NCI-H187 (cell line): ENCODE data around the gene SELL.
"Not testable (repeated sequence)": the region's sequence is repeated elsewhere in the genome, so short reads cannot be mapped to it uniquely, and the experiment has no call there.

Experiments
- DNase-seq, 2 experiments: peaks; one replicate each; lab custom pipeline; 2025; lab: John Stamatoyannopoulos, UW

The SELL gene

GRCh38 chr1:169704797-169705196 lies 6.6 kb downstream of the SELL start:
- DNase-seq, result no peak

GRCh38 chr1:169701261-169702005 lies 10.0 kb downstream of the SELL start:
- DNase-seq, result no peak

- DNase-seq, result no peak
These were observed 11.7 kb downstream of the SELL start for GRCh38 chr1:169699707-169700106.

- no peak for DNase-seq
These were observed 12.4 kb downstream of the SELL start for GRCh38 chr1:169698976-169699375.

GRCh38 chr1:169697755-169698154 lies 13.7 kb downstream of the SELL start:
- DNase-seq, result no peak

- DNase-seq, result no peak
These were observed 14.9 kb downstream of the SELL start for GRCh38 chr1:169696273-169697100.

GRCh38 chr1:169694304-169695075 lies 16.9 kb downstream of the SELL start:
- DNase-seq, result no peak

- no peak for DNase-seq
These were observed 18.5 kb downstream of the SELL start for GRCh38 chr1:169692756-169693460.

- DNase-seq, result no peak
These were observed 20.9 kb downstream of the SELL start for GRCh38 chr1:169690489-169690888.

GRCh38 chr1:169689395-169689794 lies 22.0 kb downstream of the SELL start:
- no peak for DNase-seq

DNA sequence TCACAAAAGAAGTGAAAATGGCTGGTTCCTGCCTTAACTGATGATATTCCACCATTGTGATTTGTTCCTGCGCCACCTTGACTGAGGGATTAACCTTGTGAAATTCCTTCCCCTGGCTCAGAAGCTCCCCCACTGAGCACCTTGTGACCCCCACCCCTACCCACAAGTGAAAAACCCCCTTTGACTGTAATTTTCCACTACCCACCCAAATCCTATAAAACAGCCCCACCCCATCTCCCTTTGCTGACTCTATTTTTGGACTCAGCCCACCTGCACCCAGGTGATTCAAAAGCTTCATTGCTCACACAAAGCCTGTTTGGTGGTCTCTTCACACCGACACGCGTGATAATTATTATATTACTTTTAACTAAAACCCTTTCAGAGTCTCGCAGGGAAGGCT lies 23.0 kb downstream of the SELL start:
- DNase-seq, result not testable (repeated sequence)

DNA sequence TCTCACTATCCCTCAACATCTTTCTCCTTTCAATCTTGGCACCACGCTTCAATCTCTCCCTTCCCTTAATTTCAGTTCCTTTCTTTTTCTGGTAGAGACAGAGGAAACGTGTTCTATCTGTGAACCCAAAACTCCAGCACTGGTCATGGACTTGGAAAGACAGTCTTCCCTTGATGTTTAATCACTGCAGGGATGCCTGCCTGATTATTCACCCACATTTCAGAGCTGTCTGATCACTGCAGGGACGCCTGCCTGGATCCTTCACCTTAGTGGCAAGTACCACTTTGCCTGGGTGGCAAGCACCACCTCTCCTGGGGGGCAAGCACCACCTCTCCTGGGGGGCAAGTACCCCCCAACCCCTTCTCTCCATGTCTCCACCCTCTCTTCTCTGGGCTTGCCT lies 27.8 kb downstream of the SELL start:
- DNase-seq, result no peak

DNA sequence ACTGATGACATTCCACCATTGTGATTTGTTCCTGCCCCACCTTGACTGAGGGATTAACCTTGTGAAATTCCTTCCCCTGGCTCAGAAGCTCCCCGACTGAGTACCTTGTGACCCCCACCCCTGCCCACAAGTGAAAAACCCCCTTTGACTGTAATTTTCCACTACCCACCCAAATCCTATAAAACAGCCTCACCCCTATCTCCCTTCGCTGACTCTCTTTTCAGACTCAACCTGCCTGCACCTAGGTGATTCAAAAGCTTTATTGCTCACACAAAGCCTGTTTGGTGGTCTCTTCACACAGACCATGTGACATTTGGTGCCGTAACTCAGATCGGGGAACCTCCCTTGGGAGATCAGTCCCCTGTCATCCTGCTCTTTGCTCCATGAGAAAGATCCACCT lies 28.3 kb downstream of the SELL start:
- DNase-seq, result not testable (repeated sequence)

DNA sequence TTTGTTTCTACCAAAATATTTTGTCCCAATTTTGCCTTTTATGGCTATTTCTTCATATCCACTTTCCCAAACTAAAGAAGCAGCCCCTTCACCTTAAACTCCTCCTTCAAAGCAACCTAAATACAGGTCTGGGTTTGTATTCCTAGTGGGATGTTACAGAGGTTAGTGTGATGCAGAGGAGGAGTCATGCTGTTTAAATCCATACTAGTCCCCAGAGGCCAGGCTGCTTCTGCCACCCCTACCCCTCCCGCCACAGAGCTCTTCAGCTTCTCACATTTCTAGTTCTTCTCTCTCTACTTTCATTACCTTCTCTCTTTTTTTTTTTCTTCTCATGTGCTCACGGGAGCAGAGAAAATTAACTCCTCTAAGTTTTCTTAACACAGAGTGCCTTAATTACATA lies 29.3 kb downstream of the SELL start:
- no peak for DNase-seq

GRCh38 chr1:169681140-169681539 lies 30.3 kb downstream of the SELL start:
- DNase-seq, result no peak

- DNase-seq, result no peak
These were observed 30.9 kb downstream of the SELL start for GRCh38 chr1:169680377-169681019.

DNA sequence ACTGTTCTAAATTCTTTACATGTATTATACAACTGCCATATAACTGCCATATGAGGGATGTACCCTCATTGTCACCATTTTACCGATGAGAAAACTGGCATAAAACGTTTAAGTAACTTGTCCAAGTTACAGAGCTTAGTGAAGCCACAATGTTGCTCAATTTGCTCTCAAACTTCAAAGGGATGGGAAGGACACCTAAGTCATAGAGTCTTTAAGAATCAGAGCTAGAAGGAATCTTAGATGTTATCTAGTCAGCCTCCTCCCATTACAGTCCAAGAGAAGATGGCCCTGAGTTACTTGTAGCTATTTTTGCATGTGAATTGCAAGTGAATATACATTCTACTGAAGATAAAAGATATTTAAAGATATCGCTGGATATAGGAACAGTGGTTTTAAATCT lies 31.7 kb downstream of the SELL start:
- no peak for DNase-seq

DNA sequence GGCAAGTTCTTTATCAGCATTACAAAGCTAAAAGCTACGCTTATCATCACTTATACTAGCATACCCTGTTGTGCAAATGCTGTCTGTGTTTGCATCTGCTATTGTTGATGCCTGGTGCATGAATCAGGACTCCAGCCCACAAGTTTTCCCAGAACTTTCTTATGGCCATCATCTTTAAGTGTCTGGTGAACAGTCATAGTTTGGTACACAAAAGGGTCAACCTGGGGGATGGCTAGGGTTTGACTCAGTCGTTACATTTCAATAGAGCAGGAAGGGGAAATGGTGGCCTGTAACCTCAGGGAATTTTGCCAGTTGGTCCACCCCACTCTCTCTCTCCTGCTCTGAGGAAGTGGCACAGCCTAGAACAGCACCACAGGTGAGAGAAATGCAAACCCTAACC lies 35.4 kb downstream of the SELL start:
- DNase-seq, result no peak

DNA sequence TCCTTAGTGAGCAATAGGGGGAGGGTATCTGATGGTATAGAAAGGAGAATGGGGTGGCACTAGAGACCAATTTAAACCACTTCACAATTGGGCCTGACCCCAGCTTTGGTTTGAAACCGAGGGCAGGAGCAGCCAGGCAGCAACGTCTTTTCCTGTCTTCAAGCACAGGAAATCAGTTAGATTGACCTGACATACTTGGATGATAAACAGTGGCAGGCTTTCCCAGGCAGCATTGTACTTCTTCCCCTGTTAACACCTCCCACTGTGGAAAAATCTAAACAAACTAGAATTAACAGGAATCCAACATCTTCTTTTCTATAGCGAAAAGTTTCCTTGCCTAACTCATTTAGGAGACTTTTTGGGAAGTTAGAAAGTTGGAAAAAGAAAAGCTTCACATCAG lies 40.6 kb downstream of the SELL start:
- no peak for DNase-seq

GRCh38 chr1:169670244-169670643 lies 41.2 kb downstream of the SELL start:
- not testable (repeated sequence) for DNase-seq
